HCT116 (cell line): ENCODE results near the gene PTBP3. TPM values are rescaled to one million over a fixed set of nuclear protein-coding genes. Genes with fewer than 3 reads are reported as not detected.

Experiments used
- ATAC-seq: fragments of 200-7000 bp; cut with Tn5 transposase; 2 replicates; pipeline ENCODE4 v1.9.1; 2020; ENCODE audit warnings: mild to moderate bottlenecking, moderate library complexity
- BruUV-seq: library from RNA; stranded (reverse); fragments of 400-500 nt; replicated peaks from 2 replicates; lab custom pipeline; 2021; lab: Mats Ljungman, UMichigan
- CTCF ChIA-PET: fragments of 300-600 bp; sonication (Branson Sonifier 250); formaldehyde crosslinking; loops from one replicate; lab custom pipeline; 2021; ENCODE audit warnings: antibody characterized with exemption; lab: Charles Lee
- POLR2A ChIA-PET: fragments of 300-600, 350-600 bp; sonication (Branson Sonifier 250); formaldehyde crosslinking; loops from one replicate; lab custom pipeline; 2021; ENCODE audit warnings: antibody characterized with exemption; lab: Charles Lee
- RAD21 ChIA-PET, 2 experiments: fragments of 300-600 bp; sonication (Branson Sonifier 250); formaldehyde crosslinking; loops; one replicate each; lab custom pipeline; 2023; ENCODE audit warnings: low total read pairs in 2 of 2; ENCODE audit not compliant: uncharacterized antibody in 2 of 2, unreplicated experiment in 2 of 2, low non-redundant PET in 1 of 2; lab: Charles Lee
- DNase-seq: peaks from one replicate; pipeline ENCODE4 v3.0.0-alpha.2; 2010; ENCODE audit warnings: low read depth, low spot score
- H2AFZ ChIP-seq: fragments of 200-600 bp; shearing (Covaris generic), sonication (generic); 2 replicates; pipeline ENCODE4 v1.6.1; 2017; ENCODE audit warnings: low read depth, mixed run types, mixed read lengths, antibody characterized with exemption, low read length; ENCODE audit not compliant: poor library complexity, severe bottlenecking
- H3K27ac ChIP-seq: 2 replicates; pipeline ENCODE4 v1.5.1; 2012; ENCODE audit warnings: low read depth, low read length
- H3K27me3 ChIP-seq: fragments of 200-600 bp; sonication (generic); 2 replicates; pipeline ENCODE4 v1.6.1; 2016; ENCODE audit warnings: mixed run types, low read length, mixed read lengths; ENCODE audit not compliant: insufficient read depth
- H3K36me3 ChIP-seq, 2 experiments: fragments of 200-500 bp in 1 of 2; fragments of 200-600 bp in 1 of 2; sonication (Bioruptor generic) in 1 of 2; sonication (generic) in 1 of 2; 2 replicates each; pipeline versions ENCODE4 v1.5.1 to v1.6.1; 2014 to 2016; ENCODE audit warnings: low read length in 2 of 2, inconsistent platforms in 1 of 2, mixed read lengths in 1 of 2, mixed run types in 1 of 2; ENCODE audit not compliant: insufficient read depth in 2 of 2, control insufficient read depth in 1 of 2
- H3K4me1 ChIP-seq, 2 experiments: fragments of 200-600 bp in 1 of 2; sonication (generic) in 1 of 2; 2 replicates each; pipeline versions ENCODE4 v1.5.1 to v1.6.1; 2012 to 2017; ENCODE audit warnings: low read length in 2 of 2, inconsistent platforms in 1 of 2, mild to moderate bottlenecking in 1 of 2, mixed read lengths in 1 of 2, mixed run types in 1 of 2, moderate library complexity in 1 of 2; ENCODE audit not compliant: insufficient read depth in 2 of 2, control insufficient read depth in 1 of 2
- H3K4me2 ChIP-seq: fragments of 200-600 bp; sonication (generic); 2 replicates; pipeline ENCODE4 v1.6.1; 2017; ENCODE audit warnings: mixed run types, low read length, mixed read lengths
- H3K4me3 ChIP-seq, 2 experiments: fragments of 200-600 bp in 1 of 2; sonication (generic) in 1 of 2; replicated peaks in 1 of 2; 2 replicates each; pipeline ENCODE4 v1.5.1; 2011 to 2016; ENCODE audit warnings: low read length in 2 of 2, control low read depth in 1 of 2, low read depth in 1 of 2, mild to moderate bottlenecking in 1 of 2, mixed read lengths in 1 of 2, mixed run types in 1 of 2
- H3K79me2 ChIP-seq: fragments of 200-600 bp; sonication (generic); 2 replicates; pipeline ENCODE4 v1.6.1; 2017; ENCODE audit warnings: mild to moderate bottlenecking, mixed run types, low read length, moderate library complexity, mixed read lengths; ENCODE audit not compliant: insufficient read depth
- H3K9ac ChIP-seq: fragments of 200-600 bp; sonication (generic); 2 replicates; pipeline ENCODE4 v1.6.1; 2016; ENCODE audit warnings: low read length, mixed read lengths
- H3K9me2 ChIP-seq: fragments of 200-600 bp; sonication (generic), shearing (Covaris generic); 2 replicates; pipeline ENCODE4 v1.6.1; 2017; ENCODE audit warnings: mixed run types, mild to moderate bottlenecking, moderate library complexity; ENCODE audit not compliant: insufficient read depth
- H3K9me3 ChIP-seq, 2 experiments: fragments of 200-500 bp in 1 of 2; fragments of 200-600 bp in 1 of 2; sonication (Bioruptor generic) in 1 of 2; sonication (generic) in 1 of 2; 2 replicates each; pipeline ENCODE4 v1.6.1; 2014 to 2017; ENCODE audit warnings: low read length in 2 of 2, mixed read lengths in 2 of 2, inconsistent platforms in 1 of 2, low read depth in 1 of 2, mild to moderate bottlenecking in 1 of 2, mixed run types in 1 of 2, moderate library complexity in 1 of 2; ENCODE audit not compliant: control insufficient read depth in 1 of 2, insufficient read depth in 1 of 2
- H4K20me1 ChIP-seq: fragments of 200-600 bp; sonication (generic), shearing (Covaris generic); 2 replicates; pipeline ENCODE4 v1.6.1; 2017; ENCODE audit warnings: mixed run types, mild to moderate bottlenecking, moderate library complexity; ENCODE audit not compliant: insufficient read depth
- EGR1 ChIP-seq: IDR thresholded peaks from 2 replicates; pipeline ENCODE4 v1.6.1; 2012; ENCODE audit warnings: low read depth
- ELF1 ChIP-seq: IDR thresholded peaks from 2 replicates; pipeline ENCODE4 v1.6.1; 2012; ENCODE audit warnings: low read depth, borderline replicate concordance
- EZH2 ChIP-seq: fragments of 200-600 bp; sonication (generic); IDR thresholded peaks from 2 replicates; pipeline ENCODE4 v1.6.1; 2017; ENCODE audit warnings: antibody characterized with exemption, mixed run types
- FOSL1 ChIP-seq: IDR thresholded peaks from 2 replicates; pipeline ENCODE4 v1.6.1; 2012; ENCODE audit warnings: low read depth
- JUND ChIP-seq: IDR thresholded peaks from 2 replicates; pipeline ENCODE4 v1.6.1; 2012
- POLR2A ChIP-seq: IDR thresholded peaks from 2 replicates; pipeline ENCODE4 v1.7.0; 2011; ENCODE audit warnings: borderline replicate concordance; ENCODE audit not compliant: insufficient read depth, insufficient read length; ENCODE audit errors: extremely low read depth
- POLR2AphosphoS5 ChIP-seq: IDR thresholded peaks from 2 replicates; pipeline ENCODE4 v1.6.1; 2011; ENCODE audit warnings: mild to moderate bottlenecking, low read depth, low read length, moderate library complexity
- RAD21 ChIP-seq: IDR thresholded peaks from 2 replicates; pipeline ENCODE4 v1.6.1; 2012; ENCODE audit warnings: low read depth, mild to moderate bottlenecking
- SIN3A ChIP-seq: IDR thresholded peaks from 2 replicates; pipeline ENCODE4 v1.6.1; 2012; ENCODE audit warnings: low read depth
- SP1 ChIP-seq: IDR thresholded peaks from 2 replicates; pipeline ENCODE4 v1.6.1; 2012; ENCODE audit warnings: low read depth
- SRF ChIP-seq: IDR thresholded peaks from 2 replicates; pipeline ENCODE4 v1.6.1; 2012; ENCODE audit warnings: low read depth
- TCF7L2 ChIP-seq: IDR thresholded peaks from 2 replicates; pipeline ENCODE4 v1.7.0; 2011; ENCODE audit warnings: borderline replicate concordance, inconsistent platforms; ENCODE audit not compliant: insufficient read depth, insufficient read length; ENCODE audit errors: extremely low read depth
- YY1 ChIP-seq: IDR thresholded peaks from 2 replicates; pipeline ENCODE4 v1.6.1; 2011; ENCODE audit warnings: low read length, low read depth, moderate library complexity, mild to moderate bottlenecking; ENCODE audit not compliant: insufficient replicate concordance; ENCODE audit errors: extremely low read depth
- ZFX ChIP-seq: fragments of 450-650 bp; IDR thresholded peaks from 2 replicates; pipeline ENCODE4 v1.6.1; 2017
- ZNF274 ChIP-seq: fragments of 200-500 bp; sonication (Bioruptor generic); IDR thresholded peaks from 2 replicates; pipeline ENCODE4 v1.6.1; 2014; ENCODE audit warnings: mild to moderate bottlenecking, low read depth, low read length, inconsistent platforms
- intact Hi-C: fragments of 100-400 bp; cut with micrococcal nuclease; formaldehyde crosslinking; loops from 2 replicates; pipeline ENCODE4 v1.10.0; 2022
- total RNA-seq: library from RNA; stranded (reverse); gene quantifications from one replicate; pipeline ENCODE4 v1.2.1, GENCODE V29; 2021; ENCODE audit not compliant: unreplicated experiment
- TF ChIP-seq, protein P1 (sequence below), 3 experiments: fragments of 200-600 bp in 1 of 3; sonication (generic) in 1 of 3; IDR thresholded peaks in 2 of 3; conservative IDR thresholded peaks in 1 of 3; 2 replicates each; pipeline ENCODE4 v1.5.1; 2012 to 2017; ENCODE audit warnings: low read depth in 2 of 3, low read length in 2 of 3, antibody characterized with exemption in 1 of 3, borderline replicate concordance in 1 of 3, control low read depth in 1 of 3, mild to moderate bottlenecking in 1 of 3, mixed read lengths in 1 of 3, mixed run types in 1 of 3, moderate library complexity in 1 of 3; ENCODE audit not compliant: insufficient read depth in 1 of 3
- TF ChIP-seq, protein P2 (sequence below): IDR thresholded peaks from 2 replicates; pipeline ENCODE4 v1.6.1; 2011; ENCODE audit warnings: mild to moderate bottlenecking, low read length, moderate library complexity; ENCODE audit not compliant: insufficient replicate concordance; ENCODE audit errors: extremely low read depth
- TF ChIP-seq, protein P3 (sequence below): IDR thresholded peaks from 2 replicates; pipeline ENCODE4 v1.6.1; 2012
- TF ChIP-seq, protein P4 (sequence below): IDR thresholded peaks from 2 replicates; pipeline ENCODE4 v1.6.1; 2012

Gene PTBP3
- total RNA-seq, 1 experiment from 2014 or later = 102 TPM

DNA sequence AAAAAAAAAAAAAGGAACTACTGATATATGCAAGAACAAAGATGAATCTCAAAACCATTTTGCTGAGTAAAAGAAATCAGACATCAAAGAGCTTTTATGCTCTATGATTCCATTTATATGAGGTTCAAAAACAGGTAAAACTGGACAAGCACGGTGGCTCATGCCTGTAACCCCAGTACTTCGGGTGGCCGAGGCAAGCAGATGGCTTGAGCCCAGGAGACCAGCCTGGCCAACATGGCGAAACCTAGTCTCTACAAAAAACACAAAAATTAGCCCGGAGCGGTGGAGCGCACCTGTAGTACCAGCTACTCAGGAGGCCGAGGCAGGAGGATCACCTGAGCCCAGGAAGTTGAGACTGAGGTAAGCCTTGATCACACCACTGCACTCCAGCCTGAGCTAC, 7.8 kb downstream of the PTBP3 start:
- no peak overlapping the region for H3K4me3 ChIP-seq

More for the DNA sequence above, 7.8 kb downstream of the PTBP3 start:
- ChIA-PET POLR2A (no interaction called here), RAD21 (no interaction called here), CTCF (no interaction called here)
- H3K27me3 ChIP-seq = no peaks in the 10 kb centered on the region
- BruUV-seq = no TSS peak
- no peak for DNase-seq
- no peak overlapping the region for H3K4me2 ChIP-seq
- no peak overlapping the region for H2AFZ ChIP-seq
- no peak overlapping the region for H3K9ac ChIP-seq
- H3K79me2 ChIP-seq = peaks cover 100% of the 10 kb centered on the region
- TF ChIP-seq SRF = no peak
- TF ChIP-seq, protein P1, sequence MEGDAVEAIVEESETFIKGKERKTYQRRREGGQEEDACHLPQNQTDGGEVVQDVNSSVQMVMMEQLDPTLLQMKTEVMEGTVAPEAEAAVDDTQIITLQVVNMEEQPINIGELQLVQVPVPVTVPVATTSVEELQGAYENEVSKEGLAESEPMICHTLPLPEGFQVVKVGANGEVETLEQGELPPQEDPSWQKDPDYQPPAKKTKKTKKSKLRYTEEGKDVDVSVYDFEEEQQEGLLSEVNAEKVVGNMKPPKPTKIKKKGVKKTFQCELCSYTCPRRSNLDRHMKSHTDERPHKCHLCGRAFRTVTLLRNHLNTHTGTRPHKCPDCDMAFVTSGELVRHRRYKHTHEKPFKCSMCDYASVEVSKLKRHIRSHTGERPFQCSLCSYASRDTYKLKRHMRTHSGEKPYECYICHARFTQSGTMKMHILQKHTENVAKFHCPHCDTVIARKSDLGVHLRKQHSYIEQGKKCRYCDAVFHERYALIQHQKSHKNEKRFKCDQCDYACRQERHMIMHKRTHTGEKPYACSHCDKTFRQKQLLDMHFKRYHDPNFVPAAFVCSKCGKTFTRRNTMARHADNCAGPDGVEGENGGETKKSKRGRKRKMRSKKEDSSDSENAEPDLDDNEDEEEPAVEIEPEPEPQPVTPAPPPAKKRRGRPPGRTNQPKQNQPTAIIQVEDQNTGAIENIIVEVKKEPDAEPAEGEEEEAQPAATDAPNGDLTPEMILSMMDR (IDR thresholded peaks at IDR 0.05 in 2 of 3, conservative IDR thresholded peaks at IDR 0.05 in 1 of 3; ENCODE audit: borderline replicate concordance in 1 of 3, insufficient read depth in 1 of 3, low read depth in 2 of 3, low read length in 2 of 3) = no peak
- no peak for TF ChIP-seq ELF1
- no peak for TF ChIP-seq ZNF274
- no peak for TF ChIP-seq SIN3A
- TF ChIP-seq, protein P2, sequence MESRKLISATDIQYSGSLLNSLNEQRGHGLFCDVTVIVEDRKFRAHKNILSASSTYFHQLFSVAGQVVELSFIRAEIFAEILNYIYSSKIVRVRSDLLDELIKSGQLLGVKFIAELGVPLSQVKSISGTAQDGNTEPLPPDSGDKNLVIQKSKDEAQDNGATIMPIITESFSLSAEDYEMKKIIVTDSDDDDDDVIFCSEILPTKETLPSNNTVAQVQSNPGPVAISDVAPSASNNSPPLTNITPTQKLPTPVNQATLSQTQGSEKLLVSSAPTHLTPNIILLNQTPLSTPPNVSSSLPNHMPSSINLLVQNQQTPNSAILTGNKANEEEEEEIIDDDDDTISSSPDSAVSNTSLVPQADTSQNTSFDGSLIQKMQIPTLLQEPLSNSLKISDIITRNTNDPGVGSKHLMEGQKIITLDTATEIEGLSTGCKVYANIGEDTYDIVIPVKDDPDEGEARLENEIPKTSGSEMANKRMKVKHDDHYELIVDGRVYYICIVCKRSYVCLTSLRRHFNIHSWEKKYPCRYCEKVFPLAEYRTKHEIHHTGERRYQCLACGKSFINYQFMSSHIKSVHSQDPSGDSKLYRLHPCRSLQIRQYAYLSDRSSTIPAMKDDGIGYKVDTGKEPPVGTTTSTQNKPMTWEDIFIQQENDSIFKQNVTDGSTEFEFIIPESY = no peak
- TF ChIP-seq RAD21 = no peak
- TF ChIP-seq YY1 = no peak
- TF ChIP-seq POLR2AphosphoS5 = no peak
- no peak for TF ChIP-seq SP1
- TF ChIP-seq, protein P3, sequence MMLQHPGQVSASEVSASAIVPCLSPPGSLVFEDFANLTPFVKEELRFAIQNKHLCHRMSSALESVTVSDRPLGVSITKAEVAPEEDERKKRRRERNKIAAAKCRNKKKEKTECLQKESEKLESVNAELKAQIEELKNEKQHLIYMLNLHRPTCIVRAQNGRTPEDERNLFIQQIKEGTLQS = no peak
- no peak for TF ChIP-seq POLR2A
- TF ChIP-seq ZFX = no peak
- TF ChIP-seq, protein P4, sequence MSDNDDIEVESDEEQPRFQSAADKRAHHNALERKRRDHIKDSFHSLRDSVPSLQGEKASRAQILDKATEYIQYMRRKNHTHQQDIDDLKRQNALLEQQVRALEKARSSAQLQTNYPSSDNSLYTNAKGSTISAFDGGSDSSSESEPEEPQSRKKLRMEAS = no peak
- no peak for TF ChIP-seq TCF7L2
- no peak for TF ChIP-seq JUND
- no peak for TF ChIP-seq EZH2
- TF ChIP-seq EGR1 = no peak
- TF ChIP-seq FOSL1 = no peak
- intact Hi-C loops = no loop called here
- no peaks in the 10 kb centered on the region for H3K9me3 ChIP-seq
- no peaks in the 10 kb centered on the region for H3K36me3 ChIP-seq
- H3K9me2 ChIP-seq = no peaks in the 10 kb centered on the region
- peaks cover 6 to 42% of the 10 kb centered on the region in 2 experiments; a peak in 3 of 4 replicates for H3K4me1 ChIP-seq
- ATAC-seq = no peak
- H4K20me1 ChIP-seq = no peaks in the 10 kb centered on the region; the same call in 1 of the 2 replicates
- H3K27ac ChIP-seq = no peak overlapping the region
